GM13976 (cell line): ENCODE results near the gene TAF4.

ENCODE experiments used
- DNase-seq: peaks from one replicate; pipeline ENCODE4 v3.0.0; 2012; ENCODE audit warnings: low spot score
- in situ Hi-C: fragments of 300-500 bp; cut with MboI; formaldehyde crosslinking; loops from one replicate; pipeline ENCODE4 v1.12.0; 2022; ENCODE audit warnings: low sequenced_read_pairs, mixed read lengths, inconsistent platforms; ENCODE audit not compliant: unreplicated experiment
- TF ChIP-seq, protein P1 (sequence below): IDR thresholded peaks from 2 replicates; pipeline ENCODE4 v1.5.1; 2012; ENCODE audit warnings: borderline replicate concordance, mild to moderate bottlenecking; ENCODE audit not compliant: insufficient read depth; ENCODE audit errors: extremely low read depth, missing control alignments, control extremely low read depth

TAF4 gene

GRCh38 chr20:61969806-61970205, 95.9 kb downstream of the TAF4 start:
- in situ Hi-C loops, result no loop called here
- no peak for DNase-seq
- TF ChIP-seq, protein P1, sequence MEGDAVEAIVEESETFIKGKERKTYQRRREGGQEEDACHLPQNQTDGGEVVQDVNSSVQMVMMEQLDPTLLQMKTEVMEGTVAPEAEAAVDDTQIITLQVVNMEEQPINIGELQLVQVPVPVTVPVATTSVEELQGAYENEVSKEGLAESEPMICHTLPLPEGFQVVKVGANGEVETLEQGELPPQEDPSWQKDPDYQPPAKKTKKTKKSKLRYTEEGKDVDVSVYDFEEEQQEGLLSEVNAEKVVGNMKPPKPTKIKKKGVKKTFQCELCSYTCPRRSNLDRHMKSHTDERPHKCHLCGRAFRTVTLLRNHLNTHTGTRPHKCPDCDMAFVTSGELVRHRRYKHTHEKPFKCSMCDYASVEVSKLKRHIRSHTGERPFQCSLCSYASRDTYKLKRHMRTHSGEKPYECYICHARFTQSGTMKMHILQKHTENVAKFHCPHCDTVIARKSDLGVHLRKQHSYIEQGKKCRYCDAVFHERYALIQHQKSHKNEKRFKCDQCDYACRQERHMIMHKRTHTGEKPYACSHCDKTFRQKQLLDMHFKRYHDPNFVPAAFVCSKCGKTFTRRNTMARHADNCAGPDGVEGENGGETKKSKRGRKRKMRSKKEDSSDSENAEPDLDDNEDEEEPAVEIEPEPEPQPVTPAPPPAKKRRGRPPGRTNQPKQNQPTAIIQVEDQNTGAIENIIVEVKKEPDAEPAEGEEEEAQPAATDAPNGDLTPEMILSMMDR, result no peak

DNA sequence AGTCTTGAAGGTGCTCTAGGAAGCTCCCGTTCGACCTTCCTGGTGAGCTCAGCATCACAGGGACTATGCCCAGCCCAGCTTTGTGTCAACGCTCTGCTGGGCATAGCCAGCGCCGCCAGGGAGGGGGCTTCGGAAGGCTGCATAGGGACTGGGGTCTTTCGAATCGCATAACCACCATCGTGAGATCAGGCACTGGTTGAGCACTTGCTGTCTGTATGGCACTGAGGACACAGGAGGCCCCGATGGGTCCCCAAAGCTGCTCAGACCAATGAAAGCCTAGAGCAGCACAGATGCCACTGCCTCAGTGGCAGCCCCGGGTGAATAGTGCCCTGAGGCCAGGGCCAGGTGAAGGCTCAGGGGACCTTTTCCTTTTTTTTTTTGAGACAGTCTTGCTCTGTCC, 96.7 kb downstream of the TAF4 start:
- in situ Hi-C loops, result no loop called here
- DNase-seq, result no peak
- TF ChIP-seq, protein P1, result no peak

DNA sequence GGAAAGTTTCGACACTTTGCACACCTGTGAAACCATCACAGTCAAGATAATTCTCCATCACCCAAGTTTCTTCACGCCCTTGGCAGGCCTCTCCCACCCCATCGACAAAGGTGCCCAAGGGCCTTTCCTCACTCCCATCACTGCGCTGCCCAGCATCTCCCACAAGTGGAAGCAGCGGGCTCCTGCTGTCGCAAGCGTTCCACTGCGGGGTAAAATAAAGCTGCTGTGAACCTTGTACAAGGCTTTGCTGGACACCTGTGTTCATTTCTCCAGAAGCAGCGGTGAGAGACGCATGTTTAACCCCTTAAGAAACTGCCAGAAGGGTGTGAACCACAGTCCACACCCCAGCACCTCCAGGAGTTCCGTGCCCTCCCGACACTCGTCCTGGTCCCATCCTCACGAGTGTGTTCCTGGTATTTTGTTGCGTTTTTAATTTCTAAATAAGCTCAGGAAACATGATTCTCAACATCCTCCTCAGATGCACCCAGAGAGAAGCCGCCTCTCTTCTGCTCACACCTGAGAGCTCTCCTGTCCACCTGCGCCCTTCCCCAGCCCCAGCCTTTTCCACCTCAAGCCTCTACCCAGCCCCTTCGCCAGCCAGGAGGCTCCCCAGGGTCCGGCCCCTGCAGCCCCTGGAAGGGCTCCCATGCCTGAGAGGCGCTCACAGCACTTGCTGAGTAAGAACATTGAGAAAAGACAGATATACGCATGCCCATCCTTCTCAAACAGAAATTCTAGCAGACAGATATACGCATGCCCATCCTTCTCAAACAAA, 97.5 kb downstream of the TAF4 start:
- TF ChIP-seq, protein P1, result no peak

GRCh38 chr20:61967300-61967699, 98.4 kb downstream of the TAF4 start:
- in situ Hi-C loops, result no loop called here
- TF ChIP-seq, protein P1, result no peak

More for the DNA sequence above, 97.5 kb downstream of the TAF4 start:
- in situ Hi-C loops, result no loop called here
- no peak for DNase-seq

GRCh38 chr20:61966492-61967244, 99.0 kb downstream of the TAF4 start:
- TF ChIP-seq, protein P1, result no peak
- in situ Hi-C loops, result no loop called here
- no peak for DNase-seq

More at GRCh38 chr20:61967300-61967699, 98.4 kb downstream of the TAF4 start:
- DNase-seq, result no peak

DNA sequence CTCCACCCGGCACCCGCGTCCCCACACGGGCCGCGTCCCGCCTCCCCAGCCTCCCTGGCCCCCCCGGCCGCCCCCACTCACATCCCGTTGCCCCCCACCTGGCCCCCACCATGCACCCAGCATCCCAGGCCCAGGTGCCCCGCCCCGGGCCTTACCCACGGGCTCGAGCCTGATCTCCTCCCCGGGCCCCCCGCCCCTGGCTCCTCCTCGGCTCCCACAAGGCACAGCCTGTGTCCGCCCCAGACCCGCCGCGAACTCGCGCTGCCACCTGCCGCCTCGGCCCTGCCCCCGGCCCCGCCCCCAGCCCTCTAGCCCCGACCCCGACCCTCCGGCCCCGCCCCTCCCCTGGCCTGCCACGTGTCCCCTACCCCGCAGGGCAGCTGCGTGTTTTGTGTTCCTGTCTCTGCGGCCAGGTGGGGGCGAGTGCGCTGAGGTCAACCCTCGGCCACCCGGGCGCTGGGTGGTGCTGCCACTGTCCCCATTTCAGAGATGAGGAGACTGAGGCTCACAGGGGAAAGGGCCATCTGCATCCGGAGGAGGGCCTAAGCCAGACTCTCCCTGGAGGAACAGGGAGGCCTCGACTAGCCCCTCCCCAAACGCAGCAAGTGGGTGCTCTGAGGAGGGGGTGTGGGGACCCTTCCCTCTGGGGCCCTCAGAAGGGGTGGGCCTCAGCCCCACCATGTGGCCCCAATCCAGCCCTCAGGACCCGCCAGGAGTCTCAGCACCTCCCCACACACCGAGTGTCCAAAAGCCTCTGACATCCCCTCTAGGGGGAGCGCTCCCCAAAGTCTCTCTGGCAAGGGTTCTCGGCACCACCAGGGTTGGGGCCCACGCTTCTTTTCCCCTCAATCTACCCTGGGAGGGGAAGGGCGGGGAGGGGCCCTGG, 99.8 kb downstream of the TAF4 start:
- TF ChIP-seq, protein P1, result no peak
- in situ Hi-C loops, result no loop called here
- DNase-seq, result no peak
